ENCODE results near the gene CT45A1. TPM values are rescaled to one million over a fixed set of nuclear protein-coding genes. Genes with fewer than 3 reads are reported as not detected.

The CT45A1 gene
- total and polyA plus RNA-seq, 2 donors (not counting 1 experiment from before 2014, with no cell fraction given), result not detected

Other genes with a start within 250 kb of the CT45A1 start
- 4.1 and 5.1 TPM in 2 replicates for gene INTS6L, start 193.0 kb upstream of the CT45A1 start, total RNA-seq
- 3.8 and 5.7 TPM in 2 replicates for gene INTS6L, start 193.0 kb upstream of the CT45A1 start, polyA plus RNA-seq
- not detected in 2 replicates for gene CT45A3, start 54.6 kb downstream of the CT45A1 start, total RNA-seq
- gene CT45A3, start 54.6 kb downstream of the CT45A1 start, polyA plus RNA-seq, result not detected in 2 replicates
- not detected in 2 replicates for gene CT45A5, start 71.9 kb downstream of the CT45A1 start, total RNA-seq
- gene CT45A5, start 71.9 kb downstream of the CT45A1 start, polyA plus RNA-seq, result not detected in 2 replicates
- not detected in 2 replicates for gene CT45A6, start 89.1 kb downstream of the CT45A1 start, total RNA-seq
- gene CT45A6, start 89.1 kb downstream of the CT45A1 start, polyA plus RNA-seq, result not detected in 2 replicates
- gene CT45A2, start 106.4 kb downstream of the CT45A1 start, total RNA-seq, result not detected in 2 replicates
- not detected in 2 replicates for gene CT45A2, start 106.4 kb downstream of the CT45A1 start, polyA plus RNA-seq
- not detected in 2 replicates for gene CT45A7, start 123.6 kb downstream of the CT45A1 start, total RNA-seq
- gene CT45A7, start 123.6 kb downstream of the CT45A1 start, polyA plus RNA-seq, result not detected in 2 replicates
- not detected in 2 replicates for gene CT45A8, start 140.9 kb downstream of the CT45A1 start, total RNA-seq
- not detected in 2 replicates for gene CT45A8, start 140.9 kb downstream of the CT45A1 start, polyA plus RNA-seq
- not detected in 2 replicates for gene CT45A9, start 158.2 kb downstream of the CT45A1 start, total RNA-seq
- gene CT45A9, start 158.2 kb downstream of the CT45A1 start, polyA plus RNA-seq, result not detected in 2 replicates
- not detected in 2 replicates for gene CT45A10, start 179.8 kb downstream of the CT45A1 start, total RNA-seq
- not detected in 2 replicates for gene CT45A10, start 179.8 kb downstream of the CT45A1 start, polyA plus RNA-seq
- gene SAGE1, start 180.1 kb downstream of the CT45A1 start, total RNA-seq, result not detected in 2 replicates
- 0.05 TPM in 1 of 2 replicates, not detected in the other for gene SAGE1, start 180.1 kb downstream of the CT45A1 start, polyA plus RNA-seq

Measured in fibroblast of lung (primary cell).